ENCODE results near the gene RGS7. TPM values are rescaled to one million over a fixed set of nuclear protein-coding genes. Genes with fewer than 3 reads are reported as not detected.

Gene RGS7
- total RNA-seq, 1 experiment from 2014 or later: 1.0 TPM

DNA sequence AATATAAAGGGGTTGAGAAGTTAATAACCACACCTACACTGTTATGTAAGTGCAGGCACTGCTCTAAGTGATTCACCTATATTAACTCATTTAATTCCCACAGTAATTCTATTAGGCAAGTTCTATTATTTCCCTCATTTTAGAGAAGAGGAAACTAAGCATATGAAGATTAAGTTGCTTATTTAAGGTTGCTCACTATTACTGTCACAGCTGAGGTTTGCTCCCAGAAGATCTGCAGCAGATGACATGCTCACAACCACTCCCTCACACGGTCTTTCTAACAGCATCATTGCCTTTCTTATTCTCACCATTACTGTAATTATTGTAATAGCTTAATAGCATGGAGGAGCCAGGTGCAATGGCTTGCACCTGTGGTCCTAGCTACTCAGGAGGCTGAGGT, 548.6 kb downstream of the RGS7 start:
- H3K27ac Mint-ChIP-seq (ENCODE audit: unreplicated experiment): no peak overlapping the region
- CTCF ChIA-PET: no interaction called here
- H3K4me3 Mint-ChIP-seq (ENCODE audit: low read depth, unreplicated experiment): no peak overlapping the region
- peaks cover 4% of the 10 kb centered on the region for H3K4me1 Mint-ChIP-seq (ENCODE audit: low read depth, unreplicated experiment)
- BruUV-seq (replicated peaks): no TSS peak
- TF ChIP-seq, protein P1, sequence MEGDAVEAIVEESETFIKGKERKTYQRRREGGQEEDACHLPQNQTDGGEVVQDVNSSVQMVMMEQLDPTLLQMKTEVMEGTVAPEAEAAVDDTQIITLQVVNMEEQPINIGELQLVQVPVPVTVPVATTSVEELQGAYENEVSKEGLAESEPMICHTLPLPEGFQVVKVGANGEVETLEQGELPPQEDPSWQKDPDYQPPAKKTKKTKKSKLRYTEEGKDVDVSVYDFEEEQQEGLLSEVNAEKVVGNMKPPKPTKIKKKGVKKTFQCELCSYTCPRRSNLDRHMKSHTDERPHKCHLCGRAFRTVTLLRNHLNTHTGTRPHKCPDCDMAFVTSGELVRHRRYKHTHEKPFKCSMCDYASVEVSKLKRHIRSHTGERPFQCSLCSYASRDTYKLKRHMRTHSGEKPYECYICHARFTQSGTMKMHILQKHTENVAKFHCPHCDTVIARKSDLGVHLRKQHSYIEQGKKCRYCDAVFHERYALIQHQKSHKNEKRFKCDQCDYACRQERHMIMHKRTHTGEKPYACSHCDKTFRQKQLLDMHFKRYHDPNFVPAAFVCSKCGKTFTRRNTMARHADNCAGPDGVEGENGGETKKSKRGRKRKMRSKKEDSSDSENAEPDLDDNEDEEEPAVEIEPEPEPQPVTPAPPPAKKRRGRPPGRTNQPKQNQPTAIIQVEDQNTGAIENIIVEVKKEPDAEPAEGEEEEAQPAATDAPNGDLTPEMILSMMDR (IDR thresholded peaks at IDR 0.05; ENCODE audit: unreplicated experiment): no peak
- no peaks in the 10 kb centered on the region for H3K27me3 Mint-ChIP-seq (ENCODE audit: unreplicated experiment)
- intact Hi-C loops (cut with micrococcal nuclease; ENCODE audit: unreplicated experiment): loop anchor here (2.0 kb wide), 1 partner anchor 22 kb away; no protein-coding TSS in a partner anchor
- no peaks in the 10 kb centered on the region for H3K9me3 Mint-ChIP-seq (ENCODE audit: low read depth, unreplicated experiment)
- no peak for DNase-seq
- no peaks in the 10 kb centered on the region for H3K36me3 Mint-ChIP-seq (ENCODE audit: insufficient read depth, unreplicated experiment)

DNA sequence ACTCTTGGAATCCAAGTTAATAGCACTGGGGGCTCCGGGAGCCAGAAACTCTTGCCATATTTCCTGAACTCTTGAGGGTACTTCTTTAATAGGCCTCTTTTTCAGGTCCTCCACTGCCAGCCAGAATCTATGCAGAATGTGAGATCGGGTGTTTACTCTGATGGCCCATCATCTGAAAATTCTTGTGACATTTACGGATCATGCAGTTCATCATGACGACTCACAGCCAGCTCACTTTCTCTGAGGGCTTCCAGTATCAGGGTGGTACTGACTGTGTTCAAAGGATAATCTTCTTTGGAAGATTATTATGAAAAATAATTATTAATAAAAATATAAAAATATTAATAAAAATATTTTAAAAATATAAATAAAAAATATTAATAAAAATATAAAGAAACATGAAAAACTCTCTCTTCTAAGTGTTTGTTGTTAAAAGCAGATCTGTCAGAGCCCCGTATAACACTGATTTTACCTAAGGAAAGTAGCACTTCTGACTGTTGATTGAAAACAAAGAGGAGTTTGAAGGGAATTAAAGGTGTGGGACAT, 550.7 kb downstream of the RGS7 start:
- no TSS peak for BruUV-seq (replicated peaks)
- intact Hi-C loops (cut with micrococcal nuclease; ENCODE audit: unreplicated experiment): no loop called here
- TF ChIP-seq, protein P1 (IDR thresholded peaks at IDR 0.05; ENCODE audit: unreplicated experiment): no peak
- no peaks in the 10 kb centered on the region for H3K36me3 Mint-ChIP-seq (ENCODE audit: insufficient read depth, unreplicated experiment)
- H3K4me3 Mint-ChIP-seq (ENCODE audit: low read depth, unreplicated experiment): no peak overlapping the region
- H3K9me3 Mint-ChIP-seq (ENCODE audit: low read depth, unreplicated experiment): no peaks in the 10 kb centered on the region
- CTCF ChIA-PET: no interaction called here
- H3K27ac Mint-ChIP-seq (ENCODE audit: unreplicated experiment): no peak overlapping the region
- H3K27me3 Mint-ChIP-seq (ENCODE audit: unreplicated experiment): no peaks in the 10 kb centered on the region
- no peak for DNase-seq
- H3K4me1 Mint-ChIP-seq (ENCODE audit: low read depth, unreplicated experiment): peaks cover 16% of the 10 kb centered on the region

DNA sequence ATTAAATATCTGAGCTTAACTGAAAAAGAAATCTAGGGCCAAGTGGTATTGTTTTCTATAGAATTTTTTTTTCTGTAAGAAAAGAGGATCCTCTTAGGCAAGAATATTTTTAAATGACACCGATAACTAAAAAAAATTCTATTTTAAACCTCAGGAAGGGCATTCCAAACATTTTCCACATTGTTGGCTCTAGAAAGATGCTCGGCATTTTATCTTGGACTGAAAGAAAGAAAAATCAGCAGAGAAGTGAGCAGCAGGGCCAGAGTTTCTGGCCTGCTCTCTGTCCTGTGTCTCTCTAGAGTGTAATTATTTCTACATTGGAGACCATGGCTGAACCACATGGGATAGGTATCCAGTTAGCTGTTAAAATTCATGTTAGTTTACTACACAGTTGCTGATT, 552.5 kb downstream of the RGS7 start:
- H3K36me3 Mint-ChIP-seq (ENCODE audit: insufficient read depth, unreplicated experiment): no peaks in the 10 kb centered on the region
- DNase-seq: no peak
- H3K27ac Mint-ChIP-seq (ENCODE audit: unreplicated experiment): no peak overlapping the region
- no TSS peak for BruUV-seq (replicated peaks)
- H3K4me1 Mint-ChIP-seq (ENCODE audit: low read depth, unreplicated experiment): peaks cover 23% of the 10 kb centered on the region
- CTCF ChIA-PET: no interaction called here
- no peaks in the 10 kb centered on the region for H3K27me3 Mint-ChIP-seq (ENCODE audit: unreplicated experiment)
- TF ChIP-seq, protein P1 (IDR thresholded peaks at IDR 0.05; ENCODE audit: unreplicated experiment): no peak
- no peaks in the 10 kb centered on the region for H3K9me3 Mint-ChIP-seq (ENCODE audit: low read depth, unreplicated experiment)
- H3K4me3 Mint-ChIP-seq (ENCODE audit: low read depth, unreplicated experiment): no peak overlapping the region
- intact Hi-C loops (cut with micrococcal nuclease; ENCODE audit: unreplicated experiment): no loop called here

DNA sequence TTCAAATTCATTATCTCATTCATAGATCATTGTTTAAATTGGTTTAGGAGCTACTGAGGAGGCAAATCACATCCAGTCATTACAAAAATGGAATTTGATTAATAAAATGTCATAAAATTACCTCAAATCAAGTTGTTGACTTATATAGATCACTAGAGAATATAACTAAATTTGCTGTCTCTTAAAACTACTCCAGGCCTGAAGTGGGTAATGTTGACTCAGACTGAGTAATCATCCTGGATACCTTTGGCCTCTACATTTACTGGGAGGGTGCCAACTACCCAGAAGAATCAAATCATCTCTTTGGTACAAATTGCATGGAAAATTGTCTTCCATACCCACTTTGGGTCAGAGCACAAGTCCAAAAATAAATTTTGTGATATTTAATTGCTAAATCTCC, 553.9 kb downstream of the RGS7 start:
- peak; percentile 38 for DNase-seq
- TF ChIP-seq, protein P1 (IDR thresholded peaks at IDR 0.05; ENCODE audit: unreplicated experiment): no peak
- H3K4me3 Mint-ChIP-seq (ENCODE audit: low read depth, unreplicated experiment): no peak overlapping the region
- no peaks in the 10 kb centered on the region for H3K27me3 Mint-ChIP-seq (ENCODE audit: unreplicated experiment)
- peaks cover 23% of the 10 kb centered on the region for H3K4me1 Mint-ChIP-seq (ENCODE audit: low read depth, unreplicated experiment)
- no peaks in the 10 kb centered on the region for H3K9me3 Mint-ChIP-seq (ENCODE audit: low read depth, unreplicated experiment)
- peak overlapping the region; percentile 39 for H3K27ac Mint-ChIP-seq (ENCODE audit: unreplicated experiment)
- no TSS peak for BruUV-seq (replicated peaks)
- intact Hi-C loops (cut with micrococcal nuclease; ENCODE audit: unreplicated experiment): no loop called here
- CTCF ChIA-PET: no interaction called here
- H3K36me3 Mint-ChIP-seq (ENCODE audit: insufficient read depth, unreplicated experiment): no peaks in the 10 kb centered on the region

All from Calu3 (cell line).